Activated naive CD4-positive, alpha-beta T cell treated with anti-CD3 and anti-CD28 coated beads, Interleukin-2, amount 50 U/mL, for 72 hours (primary cell): ENCODE data around the gene ASB4. TPM values are rescaled to one million over a fixed set of nuclear protein-coding genes. Genes with fewer than 3 reads are reported as not detected.

Experiments
- total RNA-seq, 2 donors: library from RNA; stranded (reverse); gene quantifications; one replicate each; pipeline ENCODE4 v1.2.3, GENCODE V29; 2022

The ASB4 gene
- total RNA-seq, 2 donors from 2014 or later, result not detected

Other genes starting within 250 kb of the ASB4 start
- not detected for gene PON1, start 161.4 kb upstream of the ASB4 start, total RNA-seq
- gene PON3, start 89.6 kb upstream of the ASB4 start, total RNA-seq, result under 1 TPM in 1 of 2 donors, not detected in 1; 0.45 TPM
- 1 to 10 TPM; 5.0 to 5.9 TPM for gene PON2, start 50.9 kb upstream of the ASB4 start, total RNA-seq
- not detected for gene PDK4, start 110.6 kb downstream of the ASB4 start, total RNA-seq